OCI-LY1 (cell line): Measurements from ENCODE around the gene MICAL1.

ENCODE experiments used
- H2AFZ ChIP-seq: fragments of 200-600 bp; sonication (generic), shearing (Covaris generic); 2 replicates; pipeline ENCODE4 v1.6.0; 2014; ENCODE audit warnings: antibody characterized with exemption, mild to moderate bottlenecking, low read length
- H3F3A ChIP-seq: fragments of 200-600 bp; sonication (generic), shearing (Covaris generic); 2 replicates; pipeline ENCODE4 v1.6.0; 2014; ENCODE audit warnings: mild to moderate bottlenecking, antibody characterized with exemption, low read length, moderate library complexity; ENCODE audit not compliant: insufficient read depth
- H3K27ac ChIP-seq: fragments of 200-600 bp; sonication (generic); 2 replicates; pipeline ENCODE4 v1.5.1; 2014; ENCODE audit warnings: low read length, mixed run types, mild to moderate bottlenecking, low read depth; ENCODE audit not compliant: poor library complexity, severe bottlenecking
- H3K27me3 ChIP-seq: fragments of 200-600 bp; sonication (generic); 2 replicates; pipeline ENCODE4 v1.6.0; 2014; ENCODE audit warnings: antibody characterized with exemption, mild to moderate bottlenecking, low read length, moderate library complexity; ENCODE audit not compliant: insufficient read depth
- H3K36me3 ChIP-seq: fragments of 200-600 bp; sonication (generic); 2 replicates; pipeline ENCODE4 v1.6.1; 2014; ENCODE audit warnings: mild to moderate bottlenecking, antibody characterized with exemption, low read length, moderate library complexity, mixed read lengths; ENCODE audit not compliant: insufficient read depth
- H3K4me1 ChIP-seq: fragments of 200-600 bp; sonication (generic); 2 replicates; pipeline ENCODE4 v1.5.1; 2014; ENCODE audit warnings: mild to moderate bottlenecking, low read length, moderate library complexity; ENCODE audit not compliant: insufficient read depth, severe bottlenecking
- H3K4me2 ChIP-seq: fragments of 200-600 bp; sonication (generic), shearing (Covaris generic); 2 replicates; pipeline ENCODE4 v1.6.1; 2014; ENCODE audit warnings: low read length
- H3K4me3 ChIP-seq: fragments of 200-600 bp; sonication (generic); 2 replicates; pipeline ENCODE4 v1.5.1; 2014; ENCODE audit warnings: low read length, low read depth, mild to moderate bottlenecking, mixed read lengths; ENCODE audit not compliant: poor library complexity, severe bottlenecking
- H3K79me2 ChIP-seq: fragments of 200-600 bp; shearing (Covaris generic); 2 replicates; pipeline ENCODE4 v1.6.1; 2016; ENCODE audit warnings: mixed run types, low read length, mixed read lengths; ENCODE audit not compliant: insufficient read depth
- H3K9ac ChIP-seq: fragments of 200-600 bp; sonication (generic), shearing (Covaris generic); 2 replicates; pipeline ENCODE4 v1.6.1; 2014; ENCODE audit warnings: mild to moderate bottlenecking, low read length, mixed read lengths
- H3K9me2 ChIP-seq: fragments of 200-600 bp; sonication (generic), shearing (Covaris generic); 2 replicates; pipeline ENCODE4 v1.6.1; 2014; ENCODE audit warnings: low read depth, mild to moderate bottlenecking, low read length, mixed read lengths
- H3K9me3 ChIP-seq: fragments of 200-600 bp; shearing (Covaris generic); 2 replicates; pipeline ENCODE4 v1.6.1; 2014; ENCODE audit warnings: low read length, mixed read lengths
- H4K20me1 ChIP-seq: fragments of 200-600 bp; sonication (generic), shearing (Covaris generic); 2 replicates; pipeline ENCODE4 v1.6.0; 2016; ENCODE audit warnings: mild to moderate bottlenecking, low read length; ENCODE audit not compliant: insufficient read depth
- CTCF ChIP-seq: fragments of 200-600 bp; sonication (generic), shearing (Covaris generic); IDR thresholded peaks from 2 replicates; pipeline ENCODE4 v1.5.1; 2017; ENCODE audit warnings: mild to moderate bottlenecking, antibody characterized with exemption, low read length, moderate library complexity, mixed read lengths
- EZH2 ChIP-seq: fragments of 200-600 bp; sonication (generic), shearing (Covaris generic); IDR thresholded peaks from 2 replicates; pipeline ENCODE4 v1.8.0; 2017; ENCODE audit warnings: borderline replicate concordance, mixed run types, mild to moderate bottlenecking, antibody characterized with exemption, low read length, moderate library complexity, mixed read lengths

Gene MICAL1

GRCh38 chr6:109474995-109475394 is 19.4 kb upstream of the MICAL1 start:
- peaks cover 93% of the 10 kb centered on the region for H3K36me3 ChIP-seq
- no peaks in the 10 kb centered on the region for H3F3A ChIP-seq
- H3K79me2 ChIP-seq = peaks cover 37% of the 10 kb centered on the region
- no peak overlapping the region for H3K4me2 ChIP-seq
- peaks cover 37% of the 10 kb centered on the region for H3K4me1 ChIP-seq
- no peaks in the 10 kb centered on the region for H3K9me3 ChIP-seq
- H3K9me2 ChIP-seq = no peaks in the 10 kb centered on the region
- no peak overlapping the region for H3K9ac ChIP-seq
- H3K27me3 ChIP-seq = no peaks in the 10 kb centered on the region
- H2AFZ ChIP-seq = no peak overlapping the region
- H3K27ac ChIP-seq = no peak overlapping the region
- no peak overlapping the region for H3K4me3 ChIP-seq
- H4K20me1 ChIP-seq = no peaks in the 10 kb centered on the region
- TF ChIP-seq EZH2 = no peak
- no peak for TF ChIP-seq CTCF

- Histone ChIP-seq H3K9me2 (no peaks in the 10 kb centered on the region), H3K27me3 (no peaks in the 10 kb centered on the region), H3K4me2 (no peak overlapping the region), H3K79me2 (peaks cover 20% of the 10 kb centered on the region), H3K27ac (no peak overlapping the region), H3K9ac (no peak overlapping the region), H3K4me3 (no peak overlapping the region), H3K9me3 (no peaks in the 10 kb centered on the region), H3K4me1 (peaks cover 20% of the 10 kb centered on the region), H3F3A (no peaks in the 10 kb centered on the region), H3K36me3 (peaks cover 96% of the 10 kb centered on the region), H4K20me1 (no peaks in the 10 kb centered on the region), H2AFZ (no peak overlapping the region)
- TF ChIP-seq EZH2 = no peak
- no peak for TF ChIP-seq CTCF
Observed at GRCh38 chr6:109473120-109473519, 17.5 kb upstream of the MICAL1 start.

GRCh38 chr6:109472132-109472995 is 16.8 kb upstream of the MICAL1 start:
- Histone ChIP-seq H2AFZ (no peak overlapping the region), H4K20me1 (no peaks in the 10 kb centered on the region), H3K27ac (no peak overlapping the region), H3K79me2 (peaks cover 12% of the 10 kb centered on the region), H3K4me1 (peaks cover 12% of the 10 kb centered on the region), H3K9me2 (no peaks in the 10 kb centered on the region), H3K9me3 (no peaks in the 10 kb centered on the region), H3K36me3 (peaks cover 96% of the 10 kb centered on the region), H3K9ac (no peak overlapping the region), H3K4me2 (no peak overlapping the region), H3K4me3 (no peak overlapping the region), H3F3A (no peaks in the 10 kb centered on the region), H3K27me3 (no peaks in the 10 kb centered on the region)
- no peak for TF ChIP-seq CTCF
- TF ChIP-seq EZH2 = no peak
